ENCODE results near the gene TYMP.
"Not testable (repeated sequence)": the region's sequence is repeated elsewhere in the genome, so short reads cannot be mapped to it uniquely, and the experiment has no call there.

TYMP gene

DNA sequence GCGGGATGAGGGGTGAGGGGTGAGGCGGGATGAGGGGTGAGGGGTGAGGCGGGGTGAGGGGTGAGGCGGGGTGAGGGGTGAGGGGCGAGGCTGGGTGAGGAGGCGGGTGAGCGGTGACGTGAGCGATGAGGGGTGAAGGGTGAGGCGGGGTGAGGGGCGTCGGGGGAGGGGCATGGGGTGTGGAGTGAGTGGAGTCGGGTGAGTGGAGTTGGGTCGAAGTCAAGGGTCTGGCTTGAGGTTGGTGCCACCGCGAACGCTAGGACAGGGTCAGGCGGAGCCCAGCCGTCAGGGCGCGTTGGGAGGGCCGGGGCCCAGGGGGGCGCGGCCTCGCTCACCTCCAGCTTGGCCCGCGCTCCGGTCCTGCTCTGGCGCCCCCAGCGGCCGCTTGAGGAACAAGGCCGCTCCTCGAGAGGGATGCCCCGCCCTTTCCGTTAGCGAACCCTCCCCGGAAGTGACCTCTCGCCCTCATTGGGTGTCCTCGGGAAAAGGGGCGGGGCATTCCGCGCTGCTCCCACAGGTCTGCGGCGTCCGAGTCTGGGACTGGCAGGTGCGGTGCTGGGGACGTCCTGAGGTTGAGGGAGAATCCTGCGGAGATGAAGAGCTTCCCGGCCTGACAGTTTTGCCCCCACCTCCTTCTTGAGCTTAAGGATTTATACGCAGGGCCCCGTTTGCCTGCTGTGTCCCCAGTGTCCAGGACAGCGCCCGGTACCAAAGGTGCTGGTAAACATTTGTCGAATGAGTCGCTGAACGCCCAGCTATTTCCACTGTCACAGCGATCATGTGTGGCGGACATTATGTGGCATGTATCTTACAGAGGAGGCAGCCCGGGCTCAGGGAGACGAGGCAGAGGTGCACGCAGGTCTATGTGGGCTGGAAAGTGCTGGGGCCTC lies 33.0 kb upstream of the TYMP start, which contains the start of gene SYCE3:
Gene SYCE3 (minus strand): TSS at position 397 of the 890 bp plus-strand sequence. CDS start 6,514 bp downstream, outside the sequence.
- peak; percentile 99 for DNase-seq

- no peak for DNase-seq
These were observed 31.9 kb upstream of the TYMP start for GRCh38 chr22:50561401-50562358.

- DNase-seq = no peak
These were observed 30.2 kb upstream of the TYMP start for GRCh38 chr22:50560034-50560433.

- DNase-seq = no peak
These were observed 26.9 kb upstream of the TYMP start for GRCh38 chr22:50556703-50557102.

DNA sequence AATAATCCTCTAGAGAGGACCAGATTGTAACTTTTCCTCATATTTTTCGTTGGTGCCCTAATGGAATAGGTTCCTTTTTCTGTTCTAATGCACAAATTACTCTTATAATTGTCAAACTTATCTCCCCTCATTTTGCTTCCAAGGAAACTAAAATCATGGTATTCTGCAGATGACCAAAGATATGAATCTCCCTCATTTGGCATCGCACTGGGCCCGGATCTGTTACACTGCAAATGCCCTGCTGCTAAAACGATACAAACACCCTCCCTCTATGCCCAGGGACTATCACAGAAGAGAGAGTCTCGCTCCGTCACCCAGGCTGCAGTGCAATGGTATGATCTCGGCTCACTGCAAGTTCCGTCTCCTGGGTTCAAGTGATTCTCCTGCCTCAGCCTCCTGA lies 23.5 kb upstream of the TYMP start:
- no peak for DNase-seq

- DNase-seq = no peak
These were observed 21.4 kb upstream of the TYMP start for GRCh38 chr22:50551160-50551752.

- DNase-seq = no peak
These were observed 20.6 kb upstream of the TYMP start for GRCh38 chr22:50550395-50550794.

DNA sequence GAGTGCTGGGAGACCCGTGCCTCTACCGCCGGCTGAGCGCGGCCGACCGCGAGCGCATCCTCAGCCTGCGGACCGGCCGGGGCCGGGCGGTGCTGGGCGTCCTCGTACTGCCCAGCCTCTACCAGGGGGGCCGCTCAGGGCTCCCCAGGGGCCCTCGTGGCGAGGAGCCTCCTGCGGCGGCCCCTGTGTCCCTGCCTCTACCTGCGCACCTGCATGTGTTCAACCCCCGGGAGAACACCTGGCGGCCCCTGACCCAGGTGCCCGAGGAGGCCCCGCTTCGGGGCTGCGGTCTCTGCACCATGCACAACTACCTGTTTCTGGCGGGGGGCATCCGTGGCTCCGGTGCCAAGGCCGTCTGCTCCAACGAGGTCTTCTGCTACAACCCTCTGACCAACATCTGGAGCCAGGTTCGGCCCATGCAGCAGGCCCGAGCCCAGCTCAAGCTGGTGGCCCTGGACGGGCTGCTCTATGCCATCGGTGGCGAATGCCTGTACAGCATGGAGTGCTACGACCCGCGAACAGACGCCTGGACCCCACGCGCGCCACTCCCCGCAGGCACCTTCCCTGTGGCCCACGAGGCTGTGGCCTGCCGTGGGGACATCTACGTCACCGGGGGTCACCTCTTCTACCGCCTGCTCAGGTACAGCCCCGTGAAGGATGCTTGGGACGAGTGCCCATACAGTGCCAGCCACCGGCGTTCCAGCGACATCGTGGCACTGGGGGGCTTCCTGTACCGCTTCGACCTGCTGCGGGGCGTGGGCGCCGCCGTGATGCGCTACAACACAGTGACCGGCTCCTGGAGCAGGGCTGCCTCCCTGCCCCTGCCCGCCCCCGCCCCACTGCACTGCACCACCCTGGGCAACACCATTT lies 19.3 kb upstream of the TYMP start:
- no peak for DNase-seq

DNA sequence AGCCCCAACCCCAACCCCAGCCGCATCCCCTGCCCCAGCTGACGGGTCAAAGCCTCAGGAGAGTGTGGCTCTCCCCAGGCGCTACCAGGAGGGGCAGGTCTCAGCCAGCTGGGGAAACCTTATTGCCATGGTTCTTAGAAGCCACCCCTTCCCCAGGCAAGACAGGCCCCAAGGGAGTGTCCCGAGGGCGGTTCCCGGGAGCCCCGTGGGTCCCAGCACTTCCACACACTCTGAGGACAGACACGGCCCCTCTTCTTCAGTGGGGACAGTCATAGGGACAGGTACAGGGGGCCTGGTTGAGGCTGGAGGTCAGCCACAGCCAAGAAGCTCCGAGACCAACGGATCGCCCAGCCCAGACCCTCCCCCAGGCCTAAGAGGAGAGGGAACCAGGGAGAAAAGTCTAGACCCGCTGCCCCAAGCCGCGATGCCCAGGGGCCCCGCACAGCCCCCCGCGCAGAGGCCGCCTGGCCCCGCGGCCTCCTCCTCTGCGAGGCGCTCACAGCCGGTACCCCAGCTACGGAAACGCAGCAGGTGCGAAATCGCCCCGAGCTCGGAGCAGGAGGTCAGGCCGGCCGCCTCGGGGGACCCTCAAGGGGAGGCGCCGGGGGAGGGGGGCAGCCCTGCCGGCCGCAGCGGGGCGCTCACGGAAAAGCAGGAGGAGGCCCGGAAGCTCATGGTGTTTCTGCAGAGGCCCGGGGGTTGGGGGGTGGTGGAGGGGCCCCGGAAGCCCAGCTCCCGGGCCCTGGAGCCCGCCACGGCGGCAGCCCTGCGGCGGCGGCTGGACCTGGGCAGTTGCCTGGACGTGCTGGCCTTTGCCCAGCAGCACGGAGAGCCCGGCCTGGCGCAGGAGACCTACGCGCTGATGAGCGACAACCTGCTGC lies 18.5 kb upstream of the TYMP start:
- peak; percentile 85 for DNase-seq

DNA sequence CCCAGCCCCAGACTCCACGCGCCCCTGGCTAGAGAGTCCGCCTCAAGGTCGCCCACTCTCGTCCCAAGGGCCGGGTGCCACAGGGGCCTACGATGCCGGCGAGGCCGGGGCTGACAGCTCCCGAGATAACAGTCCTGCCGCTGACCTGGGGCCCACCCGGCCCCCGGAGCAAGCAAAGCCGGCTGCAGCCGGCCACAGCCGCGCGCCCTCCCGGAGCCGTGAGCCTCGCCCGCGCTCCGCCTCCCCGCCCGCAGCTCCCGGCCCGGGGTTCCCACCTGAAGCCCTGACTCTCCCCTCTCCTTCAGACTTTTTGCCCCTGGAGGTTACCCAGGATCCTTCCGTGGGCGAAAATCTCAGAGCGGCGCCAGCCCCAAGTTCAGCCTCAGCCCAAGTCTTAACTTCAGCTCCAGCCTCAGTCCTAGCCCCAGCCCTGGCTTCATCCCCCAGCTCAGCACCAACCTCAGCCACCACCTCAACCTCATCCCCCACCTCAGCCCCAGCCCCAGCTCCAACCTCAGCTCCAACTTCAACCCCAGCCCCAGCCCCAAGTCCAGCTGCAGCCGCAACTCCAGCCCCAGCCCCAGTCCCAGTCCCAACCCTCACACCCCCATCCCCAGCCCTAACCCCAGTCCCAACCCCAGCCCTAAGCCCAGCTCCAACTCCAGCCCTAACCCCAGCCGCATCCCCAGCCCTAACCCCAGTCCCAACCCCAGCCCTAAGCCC lies 17.6 kb upstream of the TYMP start:
- DNase-seq = no peak

DNA sequence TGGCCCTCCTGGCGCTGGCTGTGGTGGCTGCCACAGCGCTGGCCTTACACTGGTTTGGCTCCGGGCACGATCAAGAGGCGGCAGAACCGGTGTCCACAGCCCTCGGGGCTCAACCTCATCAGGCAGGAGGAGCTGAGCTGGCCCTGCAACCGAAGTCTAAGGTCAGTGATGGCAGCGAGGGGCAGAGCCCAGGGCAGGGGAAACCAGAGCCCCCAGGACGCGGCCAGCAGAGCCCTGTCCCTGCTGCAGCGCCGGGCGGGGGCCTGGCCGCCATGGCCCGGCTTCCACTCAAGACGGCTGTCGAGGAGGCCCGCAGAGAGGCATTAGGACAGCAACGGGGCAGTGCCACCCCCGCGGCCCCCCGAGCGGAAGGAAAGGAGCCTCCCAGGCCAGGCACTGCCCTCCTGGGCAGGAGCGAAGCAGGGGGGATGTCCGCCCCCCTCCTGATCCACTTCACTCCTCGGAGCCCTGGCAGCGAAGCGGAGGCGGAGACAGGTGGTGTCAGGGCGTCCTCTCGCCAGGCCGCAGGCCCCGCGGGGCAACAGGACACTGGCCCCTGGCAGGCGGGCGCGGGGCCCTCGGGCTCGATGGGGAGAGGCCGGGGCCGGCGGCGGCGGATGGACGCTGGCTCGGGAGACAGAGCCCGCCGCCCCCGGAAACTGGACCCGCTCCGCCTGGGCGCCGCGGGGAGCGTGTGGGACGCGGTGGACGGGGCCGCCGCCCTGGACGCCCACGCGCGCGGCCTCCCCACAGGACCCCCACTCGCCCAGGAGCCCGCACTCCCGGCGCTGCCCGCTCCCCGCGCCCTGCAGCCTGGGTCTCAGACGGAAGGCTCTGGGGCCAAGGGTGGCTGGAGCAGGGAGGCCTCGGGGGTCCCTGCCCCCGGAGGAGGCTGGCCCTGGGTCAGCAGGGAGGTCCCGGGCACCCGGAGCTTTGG lies 16.8 kb upstream of the TYMP start:
- no peak for DNase-seq

GRCh38 chr22:50545522-50546325 lies 15.9 kb upstream of the TYMP start, which contains the start of gene KLHDC7B:
Gene KLHDC7B, plus strand, starts transcription at chr22:50545899. Its CDS starts 345 bp downstream, at chr22:50546244.
- DNase-seq = no peak

DNA sequence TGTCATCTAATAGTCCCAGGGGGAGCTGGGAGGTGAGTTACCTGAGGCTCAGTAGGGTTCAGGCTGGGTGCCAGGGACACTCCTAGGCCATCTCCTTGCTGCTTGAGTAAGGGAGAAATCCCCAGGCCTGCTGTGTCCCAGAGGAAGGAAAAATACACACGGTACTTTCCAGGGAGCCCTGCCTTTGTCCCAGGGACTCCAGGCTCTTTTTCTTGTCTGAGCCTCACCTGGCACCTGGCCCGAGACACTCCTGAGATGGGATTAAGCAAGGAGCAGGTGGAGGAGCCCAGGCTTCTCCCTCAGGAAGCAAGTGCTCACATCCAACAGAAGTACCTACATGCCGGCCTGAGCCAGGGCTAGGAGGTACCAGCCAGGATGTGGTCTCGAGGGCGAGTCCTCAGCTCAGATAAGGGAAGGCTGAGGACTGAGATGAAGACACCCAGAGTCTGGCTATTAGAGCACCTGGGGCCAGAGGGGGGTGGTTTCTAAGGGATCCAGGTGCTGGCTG lies 15.0 kb upstream of the TYMP start:
- no peak for DNase-seq

GRCh38 chr22:50544078-50544745 lies 14.4 kb upstream of the TYMP start:
- DNase-seq = peak; percentile 94

DNA sequence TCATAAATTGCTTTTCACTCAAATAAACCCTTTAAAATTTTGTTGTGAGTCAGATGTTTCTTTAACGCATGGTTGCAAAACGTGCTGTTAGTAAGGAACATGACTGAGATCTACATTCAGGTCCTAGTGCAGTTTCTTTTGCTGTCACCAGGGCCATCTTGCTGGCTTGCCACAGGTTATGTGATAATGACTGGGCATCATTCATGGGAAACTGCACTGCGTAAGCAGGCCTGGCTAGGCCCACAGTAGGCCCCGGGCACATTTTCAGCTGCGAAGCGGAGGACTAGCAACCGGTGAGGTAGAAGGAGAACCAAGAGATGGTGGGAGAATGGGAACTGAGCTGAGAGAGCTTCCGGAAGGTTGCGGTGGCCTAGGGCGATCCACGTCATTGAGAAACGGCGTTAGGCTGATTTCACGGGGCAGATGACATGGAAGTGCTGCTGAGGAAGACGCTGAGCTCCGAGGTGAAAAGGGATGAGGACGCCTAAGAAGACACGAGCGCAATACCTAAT lies 12.7 kb upstream of the TYMP start:
- DNase-seq = no peak

- DNase-seq = not testable (repeated sequence)
These were observed 11.8 kb upstream of the TYMP start for GRCh38 chr22:50541667-50542026.

- DNase-seq = no peak
These were observed 10.6 kb upstream of the TYMP start for GRCh38 chr22:50540381-50540780.

All from activated effector memory CD4-positive, alpha-beta T cell treated with anti-CD3 and anti-CD28 coated beads, Interleukin-2, amount 50 U/mL, for 16 hours (primary cell).